ENCODE data around the gene GABRD.

DNA sequence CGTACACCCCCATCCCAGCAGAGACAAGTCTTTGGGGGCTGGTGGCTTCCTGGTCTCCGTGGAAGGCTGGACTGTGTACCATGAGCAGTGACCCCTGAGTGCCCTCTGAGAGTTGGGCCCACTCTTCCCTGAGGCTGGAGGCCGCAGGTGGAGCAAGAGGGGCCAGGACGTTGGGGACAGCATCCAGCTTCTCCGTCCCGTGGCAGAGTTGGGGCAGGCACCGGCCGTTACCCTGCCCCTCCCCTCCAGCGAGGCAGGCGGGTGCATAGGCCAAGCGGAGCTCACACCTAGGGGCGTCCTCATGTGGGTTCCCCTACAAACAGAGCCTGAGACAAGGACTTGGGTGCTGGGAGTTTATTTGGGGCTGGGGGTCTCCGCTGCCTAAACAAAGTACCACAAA lies 14.0 kb downstream of the GABRD start:
- TF ChIP-seq, protein P1, sequence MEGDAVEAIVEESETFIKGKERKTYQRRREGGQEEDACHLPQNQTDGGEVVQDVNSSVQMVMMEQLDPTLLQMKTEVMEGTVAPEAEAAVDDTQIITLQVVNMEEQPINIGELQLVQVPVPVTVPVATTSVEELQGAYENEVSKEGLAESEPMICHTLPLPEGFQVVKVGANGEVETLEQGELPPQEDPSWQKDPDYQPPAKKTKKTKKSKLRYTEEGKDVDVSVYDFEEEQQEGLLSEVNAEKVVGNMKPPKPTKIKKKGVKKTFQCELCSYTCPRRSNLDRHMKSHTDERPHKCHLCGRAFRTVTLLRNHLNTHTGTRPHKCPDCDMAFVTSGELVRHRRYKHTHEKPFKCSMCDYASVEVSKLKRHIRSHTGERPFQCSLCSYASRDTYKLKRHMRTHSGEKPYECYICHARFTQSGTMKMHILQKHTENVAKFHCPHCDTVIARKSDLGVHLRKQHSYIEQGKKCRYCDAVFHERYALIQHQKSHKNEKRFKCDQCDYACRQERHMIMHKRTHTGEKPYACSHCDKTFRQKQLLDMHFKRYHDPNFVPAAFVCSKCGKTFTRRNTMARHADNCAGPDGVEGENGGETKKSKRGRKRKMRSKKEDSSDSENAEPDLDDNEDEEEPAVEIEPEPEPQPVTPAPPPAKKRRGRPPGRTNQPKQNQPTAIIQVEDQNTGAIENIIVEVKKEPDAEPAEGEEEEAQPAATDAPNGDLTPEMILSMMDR (conservative IDR thresholded peaks at IDR 0.05) = no peak
- TF ChIP-seq EZH2 (IDR thresholded peaks at IDR 0.05; ENCODE audit: low read depth) = no peak

All from PC-9 (cell line).